Adrenal gland (tissue), 5 donors: ENCODE measurements around the gene SLC22A6.

Experiments
- CTCF ChIP-seq, 6 experiments: fragments of 450-650 bp in 4 of 6; fragments of 200-600 bp in 2 of 6; sonication (generic) in 1 of 6; IDR thresholded peaks; 1 replicate in 5 of 6; 2 replicates in 1 of 6; pipeline versions ENCODE4 v1.5.1 to v1.8.0; 2016 to 2021; ENCODE audit warnings: antibody characterized with exemption in 6 of 6, mild to moderate bottlenecking in 2 of 6, moderate library complexity in 1 of 6
- POLR2A ChIP-seq, 2 donors: fragments of 450-650 bp; IDR thresholded peaks; one replicate each; pipeline ENCODE4 v1.6.1; 2017; ENCODE audit warnings: antibody characterized with exemption in 2 of 2, mild to moderate bottlenecking in 2 of 2, moderate library complexity in 1 of 2
- donor health status: DM: no; HTN: no; CAD: no.

GRCh38 chr11:62934496-62934785 is 50.3 kb downstream of the SLC22A6 start:
- TF ChIP-seq POLR2A (IDR thresholded peaks at IDR 0.05): no peak
- TF ChIP-seq CTCF (IDR thresholded peaks at IDR 0.05): no peak
